CD4-positive, alpha-beta T cell treated with Interleukin-17A for 1 hour (primary cell): Measurements from ENCODE around the gene FOLR3.
"Not testable (repeated sequence)": the region's sequence is repeated elsewhere in the genome, so short reads cannot be mapped to it uniquely, and the experiment has no call there.

Experiments
- DNase-seq: peaks from one replicate; pipeline ENCODE4 v3.0.0-alpha.2; 2020

FOLR3 gene

GRCh38 chr11:72169046-72169555 lies 33.6 kb downstream of the FOLR3 start:
- DNase-seq: not testable (repeated sequence)

DNA sequence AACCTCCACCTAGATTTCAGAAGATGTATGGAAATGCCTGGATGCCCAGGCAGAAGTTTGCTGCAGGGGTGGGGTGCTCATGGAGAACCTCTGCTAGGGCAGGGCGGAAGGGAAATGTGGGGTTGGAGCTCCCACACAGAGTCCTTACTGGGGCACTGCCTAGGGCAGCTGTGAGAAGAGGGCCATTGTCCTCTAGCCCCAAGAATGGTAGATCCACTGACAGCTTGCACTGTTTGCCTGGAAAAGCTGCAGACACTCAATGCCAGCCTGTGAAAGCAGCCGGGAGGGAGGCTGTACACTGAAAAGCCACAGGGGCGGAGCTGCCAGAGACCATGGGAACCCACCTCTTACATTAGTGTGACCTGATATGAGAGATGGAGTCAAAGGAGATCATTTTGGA lies 34.2 kb downstream of the FOLR3 start:
- not testable (repeated sequence) for DNase-seq

DNA sequence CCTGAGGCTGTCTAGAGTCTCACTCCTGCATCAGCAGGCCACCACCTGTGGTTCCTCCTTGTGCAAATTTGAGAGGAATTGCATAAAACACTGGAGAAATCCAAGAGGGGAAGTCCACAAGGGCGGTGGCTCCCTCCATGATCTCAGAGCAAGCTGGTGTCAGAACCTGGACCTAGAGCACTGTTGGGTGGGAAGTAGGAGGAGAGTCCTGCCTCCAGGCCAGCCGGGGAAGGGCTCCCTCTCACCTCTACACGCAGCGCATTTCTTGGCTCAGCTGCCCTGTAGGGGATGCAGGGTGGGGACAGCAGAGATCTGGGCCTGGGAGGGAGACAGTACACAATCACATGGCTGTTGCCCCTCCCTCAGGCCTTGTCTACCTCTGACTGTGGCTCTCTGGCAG lies 36.5 kb downstream of the FOLR3 start:
- DNase-seq: not testable (repeated sequence)

- DNase-seq: no peak
Measured at GRCh38 chr11:72173291-72173690, 37.8 kb downstream of the FOLR3 start.

DNA sequence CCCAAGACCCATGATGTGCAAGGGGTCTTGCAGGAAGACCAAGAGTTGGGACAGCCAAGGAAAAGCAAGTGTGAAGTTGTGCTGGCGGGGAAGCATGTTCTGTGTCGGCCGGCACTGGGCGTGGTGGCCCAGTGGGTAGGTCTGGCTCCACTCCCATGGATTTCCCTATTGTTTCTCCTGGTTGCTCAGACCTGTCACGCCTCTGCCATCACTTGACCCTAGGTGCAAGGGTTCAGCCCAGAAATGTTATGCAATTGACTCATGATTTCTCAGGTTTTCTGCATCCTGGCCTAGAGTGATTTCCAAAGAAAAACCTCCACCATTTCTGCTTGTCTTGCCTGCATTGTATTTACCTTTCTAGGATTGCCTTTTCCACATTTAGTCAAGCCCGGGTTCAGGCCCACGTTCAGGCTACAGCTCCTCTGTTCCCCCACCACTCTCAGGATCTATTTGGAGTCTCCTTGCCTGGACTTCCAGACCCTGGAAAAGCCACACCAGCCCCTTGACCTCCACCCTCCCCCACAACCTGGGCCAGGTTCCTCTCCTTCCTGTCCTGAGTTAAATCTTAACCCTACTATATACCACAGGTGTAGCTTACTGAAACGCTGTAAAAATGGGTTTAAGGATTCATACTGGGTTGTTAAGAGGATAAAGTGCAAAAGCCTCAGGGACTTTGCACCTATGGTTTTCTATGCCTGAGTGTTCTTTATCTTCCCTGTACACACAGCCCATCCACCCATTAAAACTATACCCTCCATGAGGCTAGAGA lies 39.0 kb downstream of the FOLR3 start:
- DNase-seq: no peak

GRCh38 chr11:72177656-72178055 lies 42.1 kb downstream of the FOLR3 start:
- no peak for DNase-seq

DNA sequence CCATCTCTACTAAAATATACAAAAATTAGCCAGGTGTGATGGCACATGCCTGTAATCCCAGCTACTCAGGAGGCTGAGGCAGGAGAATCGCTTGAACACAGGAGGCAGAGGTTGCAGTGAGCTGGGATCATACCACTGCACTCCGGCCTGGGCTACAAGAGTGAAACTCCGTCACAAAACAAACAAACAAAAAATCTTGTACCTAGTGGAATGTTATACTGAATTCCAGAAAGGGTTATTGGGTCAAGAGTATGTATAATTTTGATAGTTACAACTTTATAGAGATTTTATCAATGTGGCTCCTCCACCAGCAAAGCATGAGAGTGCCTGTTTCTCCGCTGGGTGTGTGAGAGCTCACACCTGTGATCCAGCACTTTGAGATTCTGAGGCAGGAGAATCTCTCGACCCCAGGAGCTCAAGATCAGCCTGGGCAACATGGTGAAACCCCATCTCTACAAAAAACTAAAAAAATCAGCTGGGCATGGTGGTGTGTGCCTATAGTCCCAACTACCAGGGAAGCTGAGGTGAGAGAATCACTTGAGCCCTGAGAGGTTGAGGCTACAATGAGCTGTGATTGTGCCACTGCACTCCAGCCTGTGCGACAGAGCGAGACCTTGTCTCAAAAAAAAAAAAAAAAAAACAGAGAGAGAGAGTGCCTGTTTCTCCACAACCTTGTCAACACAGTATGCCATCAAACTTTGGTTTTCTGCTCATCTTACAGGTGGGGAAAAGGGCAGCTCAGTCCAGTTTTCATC lies 43.7 kb downstream of the FOLR3 start:
- DNase-seq: no peak

GRCh38 chr11:72179804-72180396 lies 44.4 kb downstream of the FOLR3 start:
- DNase-seq: no peak

DNA sequence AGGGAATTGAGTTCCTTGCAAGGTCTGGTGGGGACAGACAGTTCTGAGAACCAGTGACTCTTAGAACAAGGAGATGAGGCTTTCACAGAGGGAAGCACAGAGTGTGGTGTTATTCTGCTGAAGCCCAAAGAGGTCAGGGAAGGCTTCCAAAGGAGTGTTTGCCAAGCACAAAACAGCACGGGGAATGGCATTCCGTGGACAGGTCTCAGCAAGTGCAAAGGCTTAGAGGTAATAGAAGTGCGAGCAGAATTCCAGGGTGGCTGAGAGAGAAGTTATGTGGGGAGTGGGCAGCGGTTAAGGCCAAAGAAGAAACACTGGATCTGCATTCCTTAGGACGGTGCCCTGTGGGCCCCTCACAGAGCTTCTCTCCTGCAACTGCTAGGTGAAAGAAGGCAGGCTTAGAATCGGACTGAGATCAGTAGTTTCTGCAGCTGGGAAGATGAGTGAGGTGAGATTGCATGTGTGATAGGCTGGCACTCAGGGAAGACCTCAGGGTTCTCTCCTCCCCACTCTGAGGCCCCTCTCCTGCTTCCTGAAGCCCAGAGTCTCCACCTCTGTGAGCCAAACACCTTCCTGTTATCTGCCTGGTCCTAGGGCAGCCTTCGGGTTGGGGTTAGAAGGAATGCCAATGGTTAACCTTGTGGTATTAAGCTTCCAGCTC lies 45.5 kb downstream of the FOLR3 start:
- not testable (repeated sequence) for DNase-seq

- not testable (repeated sequence) for DNase-seq
Measured at GRCh38 chr11:72181553-72181958, 46.0 kb downstream of the FOLR3 start.

DNA sequence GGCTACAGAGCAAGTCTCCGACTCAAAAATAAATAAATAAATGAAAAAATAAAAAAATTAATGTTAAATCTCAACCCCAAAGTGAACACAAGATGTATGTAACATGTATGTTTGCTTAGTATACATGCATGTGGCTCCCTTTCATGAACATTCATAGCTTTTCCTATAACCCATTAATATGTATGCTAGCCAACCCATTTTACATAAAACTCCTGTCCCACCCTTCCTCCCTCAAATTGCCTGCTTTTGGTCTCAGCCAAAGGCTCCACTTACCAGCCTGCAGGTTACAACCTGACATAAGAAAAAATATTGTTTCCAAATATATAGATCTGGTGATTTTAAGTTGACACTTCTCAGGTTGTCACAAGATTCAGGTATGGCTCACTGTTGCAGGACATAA lies 52.7 kb downstream of the FOLR3 start:
- DNase-seq: no peak
